Measurements from ENCODE around the gene LRRC3B. TPM values are rescaled to one million over a fixed set of nuclear protein-coding genes. Genes with fewer than 3 reads are reported as not detected.
"Not testable (repeated sequence)": the region's sequence is repeated elsewhere in the genome, so short reads cannot be mapped to it uniquely, and the experiment has no call there.

Gene LRRC3B
- total RNA-seq, 4 donors from 2014 or later, result under 0.01 to 0.52 TPM; not detected in 2

- Histone ChIP-seq H3K4me1 (peaks cover 0 to 5% (median 0%) of the 10 kb centered on the region in 4 donors), H3K27me3 (no peaks in the 10 kb centered on the region), H3K4me3 (no peak overlapping the region), H3K27ac (replicated peaks in 1 of 4) (no peak overlapping the region), H3K9me3 (no peaks in the 10 kb centered on the region), H3K36me3 (no peaks in the 10 kb centered on the region)
- 75% methylated on average over 3 of the region's 3 CpGs for WGBS
- no peak for DNase-seq (ENCODE audit: extremely low spot score)
- no peak for TF ChIP-seq POLR2A (IDR thresholded peaks at IDR 0.05; ENCODE audit: low read depth)
- TF ChIP-seq POLR2AphosphoS5 (IDR thresholded peaks at IDR 0.05), result no peak
- no peak for TF ChIP-seq CTCF (IDR thresholded peaks at IDR 0.05)
- TF ChIP-seq EP300 (IDR thresholded peaks at IDR 0.05), result no peak
- intact Hi-C loops (cut with DNase I), result no loop called here
Observed at GRCh38 chr3:26596335-26596734, 26.2 kb upstream of the LRRC3B start.

GRCh38 chr3:26603311-26603710 is 19.3 kb upstream of the LRRC3B start:
- intact Hi-C loops (cut with DNase I), result not testable (repeated sequence)
- WGBS, result 83% methylated on average over 1 of the region's 1 CpG

GRCh38 chr3:26603771-26604170 is 18.8 kb upstream of the LRRC3B start:
- H3K36me3 ChIP-seq; H3K27ac ChIP-seq (replicated peaks in 1 of 4); H3K4me1 ChIP-seq; H3K4me3 ChIP-seq; intact Hi-C loops (cut with DNase I); H3K27me3 ChIP-seq; H3K9me3 ChIP-seq: not testable (repeated sequence)
- peak; percentile 21 for DNase-seq (ENCODE audit: extremely low spot score)
- 50% methylated on average over 3 of the region's 3 CpGs for WGBS

More at GRCh38 chr3:26603311-26603710, 19.3 kb upstream of the LRRC3B start:
- not testable (repeated sequence) for H3K27me3 ChIP-seq; H3K36me3 ChIP-seq; H3K4me3 ChIP-seq; H3K4me1 ChIP-seq; H3K9me3 ChIP-seq; H3K27ac ChIP-seq (replicated peaks in 1 of 4)
- DNase-seq (ENCODE audit: extremely low spot score), result peak; percentile 62

GRCh38 chr3:26614006-26614685 is 8.4 kb upstream of the LRRC3B start:
- WGBS, result 52% methylated on average over 8 of the region's 8 CpGs
- TF ChIP-seq POLR2AphosphoS5 (IDR thresholded peaks at IDR 0.05) (no peak), CTCF (IDR thresholded peaks at IDR 0.05) (no peak), EP300 (IDR thresholded peaks at IDR 0.05) (no peak), POLR2A (IDR thresholded peaks at IDR 0.05; ENCODE audit: low read depth) (no peak)
- H3K9me3 ChIP-seq, result no peaks in the 10 kb centered on the region
- no peak overlapping the region for H3K27ac ChIP-seq (replicated peaks in 1 of 4)
- intact Hi-C loops (cut with DNase I), result no loop called here
- peaks cover 0 to 3% (median 0%) of the 10 kb centered on the region in 4 donors for H3K27me3 ChIP-seq
- H3K4me1 ChIP-seq, result no peaks in the 10 kb centered on the region
- no peaks in the 10 kb centered on the region for H3K36me3 ChIP-seq
- DNase-seq (ENCODE audit: extremely low spot score), result peak; percentile 82
- H3K4me3 ChIP-seq, result no peak overlapping the region

- DNase-seq (ENCODE audit: extremely low spot score), result no peak
- intact Hi-C loops (cut with DNase I), result no loop called here
- H3K27ac ChIP-seq (replicated peaks in 1 of 4), result no peak overlapping the region
- no peak for TF ChIP-seq POLR2A (IDR thresholded peaks at IDR 0.05; ENCODE audit: low read depth)
- TF ChIP-seq CTCF (IDR thresholded peaks at IDR 0.05), result no peak
- no peak for TF ChIP-seq POLR2AphosphoS5 (IDR thresholded peaks at IDR 0.05)
- no peak for TF ChIP-seq EP300 (IDR thresholded peaks at IDR 0.05)
- H3K4me1 ChIP-seq, result peaks cover 12 to 30% (median 26%) of the 10 kb centered on the region in 4 donors
- H3K27me3 ChIP-seq, result peaks cover 0 to 52% (median 18%) of the 10 kb centered on the region in 4 donors
- no peaks in the 10 kb centered on the region for H3K9me3 ChIP-seq
- no peaks in the 10 kb centered on the region for H3K36me3 ChIP-seq
- H3K4me3 ChIP-seq, result no peak overlapping the region
Observed at GRCh38 chr3:26621176-26621575, 1.4 kb upstream of the LRRC3B start.
